ENCODE measurements around the gene PHKB.
"Not testable (repeated sequence)": the region's sequence is repeated elsewhere in the genome, so short reads cannot be mapped to it uniquely, and the experiment has no call there.

PHKB gene

DNA sequence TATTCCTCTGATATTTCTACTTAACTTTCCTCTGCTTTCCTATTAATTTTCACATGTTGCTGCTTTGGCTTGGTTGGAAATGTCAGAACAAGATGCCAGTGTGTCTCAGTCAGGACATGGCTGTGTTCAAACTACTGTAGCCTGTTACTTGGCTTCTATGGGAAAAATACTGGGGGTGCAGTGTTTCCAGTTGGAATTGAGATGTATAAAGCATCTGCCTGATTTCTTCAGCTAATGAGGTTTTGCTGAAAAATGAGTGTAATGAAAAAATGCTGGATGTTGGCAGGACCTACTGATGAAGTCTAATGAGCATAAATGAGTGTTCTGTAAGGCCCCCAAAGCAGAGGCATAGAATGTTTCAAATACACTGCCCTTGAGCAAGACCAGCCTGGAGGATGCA is 166.6 kb downstream of the PHKB start:
- DNase-seq, result no peak

DNA sequence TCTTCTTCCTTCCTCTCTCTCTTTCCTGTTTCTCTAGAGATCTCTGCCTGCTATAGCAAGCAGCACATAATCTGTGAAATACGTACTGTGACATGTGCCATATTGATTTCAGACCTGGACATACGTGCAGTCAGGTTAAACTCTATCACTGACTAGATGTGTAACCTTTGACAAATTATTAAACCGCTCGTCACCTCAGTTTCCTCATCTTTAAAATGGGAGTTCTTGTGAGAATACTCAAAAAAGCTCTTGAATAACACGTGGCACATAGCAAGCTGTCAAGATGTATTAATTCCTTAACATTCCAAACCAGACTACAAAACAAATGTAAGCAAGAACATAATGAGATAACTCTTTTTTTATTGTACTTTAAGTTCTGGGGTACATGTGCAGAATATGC is 170.0 kb downstream of the PHKB start:
- DNase-seq, result no peak

DNA sequence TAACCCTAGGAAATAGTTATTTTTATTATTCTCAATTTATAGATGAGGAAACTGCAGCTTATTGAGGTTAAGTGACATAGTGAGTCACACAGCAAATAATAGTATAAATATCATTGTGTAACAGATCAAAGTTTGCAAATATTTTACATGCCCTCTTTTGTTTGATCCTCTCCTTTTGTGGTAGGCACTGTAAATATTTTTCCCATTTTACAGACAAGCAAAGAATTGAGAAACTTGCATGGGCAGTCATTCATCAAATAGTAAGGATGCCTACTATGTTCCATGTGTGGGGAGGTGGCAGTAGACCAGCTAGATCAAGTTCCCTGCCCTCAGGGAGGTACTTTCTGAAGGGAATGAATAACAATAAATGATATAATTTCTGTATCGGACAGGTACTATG is 173.0 kb downstream of the PHKB start:
- DNase-seq, result no peak

DNA sequence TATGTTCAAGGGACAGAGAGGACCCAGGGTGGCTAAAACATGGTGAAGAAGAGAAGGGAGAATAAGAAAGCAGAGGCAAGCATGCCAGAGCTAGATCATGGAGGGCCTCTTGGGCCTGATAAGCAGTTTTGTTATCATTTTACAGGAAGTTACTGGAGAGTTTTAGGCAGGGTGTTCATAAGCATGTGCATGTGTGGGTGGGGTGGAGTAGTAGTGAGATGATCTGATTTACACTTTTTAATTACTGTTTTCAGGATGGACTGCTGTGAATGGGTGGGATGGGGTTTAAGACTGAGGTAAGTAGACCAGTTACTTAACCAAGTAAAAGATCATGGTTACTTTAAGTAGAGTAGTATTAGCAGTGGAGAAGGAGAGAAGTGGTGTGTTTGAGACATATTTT is 173.6 kb downstream of the PHKB start:
- no peak for DNase-seq

DNA sequence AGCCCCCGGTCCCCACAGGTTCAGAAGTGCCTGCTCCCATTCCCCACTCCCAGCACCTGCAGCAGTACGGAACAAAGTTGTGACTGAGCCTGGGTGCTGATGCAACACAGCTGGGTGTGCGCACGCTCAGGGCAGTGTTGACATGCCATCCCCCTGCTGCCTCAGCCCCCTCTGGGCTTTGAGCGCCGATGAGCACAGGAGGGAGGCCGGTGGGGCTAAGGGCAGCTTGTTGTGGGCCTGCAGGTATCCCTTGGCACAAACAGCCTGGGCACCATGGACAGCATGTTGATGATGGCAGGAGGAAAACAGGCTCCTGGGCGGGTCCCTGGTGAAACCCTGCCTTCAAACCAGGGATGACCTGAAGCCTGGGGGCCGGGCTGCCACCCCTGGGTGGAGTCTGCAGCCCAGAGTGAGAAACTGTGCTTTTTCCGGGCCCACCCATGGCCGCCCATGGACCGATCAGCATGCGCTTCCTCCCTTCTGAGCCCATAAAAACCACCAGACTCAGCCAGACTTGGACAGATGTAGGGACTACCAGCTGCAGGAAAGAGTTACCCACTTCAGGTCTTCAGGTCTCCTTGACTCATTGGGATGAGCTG is 175.5 kb downstream of the PHKB start:
- DNase-seq, result no peak

DNA sequence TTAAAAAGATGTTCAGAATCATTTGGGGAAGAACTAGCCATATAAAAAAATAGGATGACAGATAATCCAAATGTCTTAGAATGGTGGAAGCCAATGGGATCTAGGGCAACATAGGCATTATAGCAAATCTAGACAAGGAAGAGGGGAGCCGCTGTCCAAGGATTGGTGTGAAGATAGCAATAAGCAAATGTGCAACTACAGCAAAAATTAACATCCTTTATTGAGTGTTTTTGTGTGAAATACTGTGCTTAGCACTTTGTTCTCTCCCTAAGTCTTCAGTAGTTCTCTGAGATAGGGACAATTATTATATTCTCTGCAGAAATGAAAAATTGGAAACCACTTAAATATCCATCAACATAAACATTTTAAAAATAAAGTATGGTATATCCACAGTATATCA is 177.0 kb downstream of the PHKB start:
- DNase-seq, result no peak

DNA sequence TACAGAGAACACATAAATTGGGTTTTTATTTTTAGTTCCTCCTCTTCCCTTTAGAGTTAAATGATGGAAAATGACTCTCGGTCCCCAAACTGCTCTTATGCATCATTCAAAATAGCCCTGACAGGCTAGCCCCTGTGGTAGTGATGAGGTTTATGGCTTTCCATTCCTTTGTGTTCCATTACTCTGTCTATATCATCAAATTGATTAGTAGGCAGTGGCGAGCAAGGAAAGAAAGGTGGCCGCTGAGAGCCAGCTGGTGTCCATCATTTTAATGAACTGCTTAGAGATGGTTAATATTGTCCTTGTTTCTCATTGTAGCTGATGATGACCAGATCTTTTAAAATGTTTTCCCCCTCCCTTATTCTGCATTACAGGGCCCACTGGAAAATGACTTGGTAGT is 179.5 kb downstream of the PHKB start:
- no peak for DNase-seq

DNA sequence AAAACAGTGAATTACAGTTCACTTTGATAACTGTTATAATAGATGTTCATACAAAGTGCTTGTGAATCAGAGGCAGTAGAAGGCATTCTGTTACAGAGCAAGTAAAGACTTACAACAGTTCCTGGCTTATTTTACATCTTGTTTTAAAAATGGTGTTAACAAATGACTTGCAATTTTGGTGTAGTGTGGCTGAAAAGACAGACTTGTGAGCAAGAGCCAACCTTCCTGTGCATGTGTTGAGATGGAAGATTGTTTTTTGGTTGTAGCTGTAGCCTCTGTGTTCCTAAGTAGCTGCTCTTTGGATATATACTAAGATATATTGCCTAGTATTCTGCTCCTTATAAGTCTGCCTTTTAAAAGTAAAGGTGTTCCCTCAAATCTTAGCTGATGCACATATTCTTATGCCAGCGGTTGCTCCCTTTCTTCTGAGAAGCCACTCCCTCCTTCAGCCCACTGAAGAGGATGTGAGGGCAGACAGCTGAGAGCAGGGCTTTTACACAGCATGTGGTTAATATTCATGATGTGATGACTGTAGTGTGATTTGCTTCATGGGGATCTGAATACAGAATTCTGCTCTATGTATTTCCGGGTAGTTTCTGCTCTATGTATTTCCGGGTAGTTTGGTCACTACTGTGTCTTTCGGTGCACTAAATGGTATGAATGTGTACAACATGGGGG is 182.3 kb downstream of the PHKB start:
- DNase-seq, result no peak

DNA sequence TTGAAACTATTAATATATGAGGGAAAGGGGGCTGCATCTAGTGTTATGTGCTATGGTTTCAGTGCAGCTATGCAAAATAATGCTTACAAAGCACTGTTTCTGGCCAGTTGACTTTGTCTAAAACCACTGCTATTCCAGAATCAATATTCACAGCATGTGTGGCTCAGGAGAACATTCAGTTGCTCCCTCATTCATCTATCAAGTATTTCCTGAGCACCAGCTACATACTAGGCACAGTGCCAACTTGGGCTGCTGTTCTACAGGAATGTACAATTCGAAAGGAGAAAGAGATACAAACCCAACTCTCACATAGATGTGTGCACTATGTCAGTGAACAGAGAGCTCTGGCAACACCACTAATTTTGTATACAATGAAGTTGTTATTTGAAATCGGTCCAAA is 183.0 kb downstream of the PHKB start:
- DNase-seq, result no peak

DNA sequence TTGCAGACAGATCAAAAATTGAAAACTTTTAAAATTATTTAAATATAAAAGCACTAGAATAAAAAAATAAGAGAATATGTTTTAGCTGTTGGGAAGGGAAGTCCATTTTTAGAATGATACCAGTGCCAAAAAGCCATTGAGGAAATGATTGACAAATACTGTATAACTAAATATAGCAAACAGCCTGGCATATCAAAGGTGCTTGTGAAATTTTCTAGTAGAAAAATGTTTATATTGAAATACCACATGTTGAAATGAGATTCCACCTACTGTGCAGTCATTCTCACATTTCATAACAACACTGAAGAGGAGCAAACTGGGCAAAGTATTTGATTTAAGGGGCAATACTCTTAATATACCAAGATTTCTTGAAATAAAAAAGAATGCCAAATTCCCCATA is 183.5 kb downstream of the PHKB start:
- no peak for DNase-seq

DNA sequence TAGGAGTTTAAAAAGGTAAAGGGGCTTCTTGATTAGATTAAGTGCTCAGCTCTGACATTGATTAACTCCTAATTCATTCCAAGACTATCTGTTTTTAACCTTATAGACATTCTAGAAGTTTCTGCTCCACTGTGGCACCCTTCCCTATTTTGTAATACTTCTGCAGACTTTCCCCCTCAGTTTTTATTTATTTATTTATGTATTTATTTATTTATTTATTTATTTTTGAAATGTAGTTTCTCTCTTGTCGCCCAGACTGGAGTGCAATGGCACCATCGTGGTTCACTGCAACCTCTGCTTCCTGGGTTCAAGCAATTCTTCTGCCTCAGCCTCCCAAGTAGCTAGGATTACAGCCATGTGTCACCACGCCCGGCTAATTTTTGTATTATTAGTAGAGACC is 185.8 kb downstream of the PHKB start:
- no peak for DNase-seq

DNA sequence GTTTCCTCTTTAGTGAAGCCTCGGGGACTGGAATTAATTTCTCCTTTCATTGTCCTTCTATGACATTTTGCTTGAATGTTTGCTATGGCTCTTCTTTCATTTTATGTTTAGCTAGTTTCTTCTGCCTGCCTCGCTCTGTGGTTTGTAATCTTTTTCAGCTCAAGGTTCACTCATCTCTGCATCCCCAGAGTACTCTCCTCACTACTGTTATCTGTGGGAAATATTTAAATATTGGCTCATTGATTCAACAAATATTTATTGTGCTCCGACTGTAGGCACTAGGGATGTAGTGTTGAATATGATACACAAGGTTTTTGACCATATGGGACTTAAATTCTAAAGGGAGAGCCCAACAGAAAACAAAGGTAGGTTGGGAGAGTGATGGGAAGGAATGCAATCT is 195.9 kb downstream of the PHKB start:
- no peak for DNase-seq

DNA sequence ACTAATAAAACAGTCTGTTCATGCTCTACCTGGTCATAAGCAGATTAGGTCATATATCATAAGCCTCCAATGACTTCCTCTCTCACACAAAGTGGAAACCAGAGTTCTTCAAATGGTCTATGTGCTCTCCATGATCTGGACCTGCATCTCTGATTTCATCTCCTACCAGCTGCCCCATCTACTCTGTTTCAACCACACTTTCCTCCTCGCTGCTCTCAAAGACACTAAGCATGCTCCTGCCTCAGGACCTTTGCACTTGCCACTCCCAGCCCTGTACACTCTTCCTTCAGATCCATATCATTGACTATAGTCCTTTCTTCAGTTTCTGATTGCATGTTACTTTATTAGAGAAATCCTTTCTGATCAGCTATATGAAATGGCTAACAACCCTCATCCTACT is 196.8 kb downstream of the PHKB start:
- no peak for DNase-seq

DNA sequence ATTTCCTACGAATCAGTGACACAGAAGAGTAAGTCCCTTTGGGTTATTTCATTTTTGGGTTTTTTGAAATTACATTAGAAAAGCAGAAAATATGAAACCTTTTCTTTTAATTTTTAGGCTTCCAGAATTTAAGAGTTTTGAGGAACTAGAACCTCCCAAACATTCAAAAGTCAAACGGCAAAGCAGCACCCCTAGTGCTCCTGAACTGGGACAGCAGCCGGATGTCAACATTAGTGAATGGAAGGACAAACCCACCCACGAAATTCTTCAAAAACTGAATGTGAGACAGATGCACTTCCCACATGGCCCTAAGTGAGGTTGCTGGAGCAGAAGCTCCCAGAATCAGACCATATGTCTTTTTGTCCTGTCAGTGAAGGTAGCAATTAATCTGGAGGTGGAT is 199.4 kb downstream of the PHKB start:
- no peak for DNase-seq

DNA sequence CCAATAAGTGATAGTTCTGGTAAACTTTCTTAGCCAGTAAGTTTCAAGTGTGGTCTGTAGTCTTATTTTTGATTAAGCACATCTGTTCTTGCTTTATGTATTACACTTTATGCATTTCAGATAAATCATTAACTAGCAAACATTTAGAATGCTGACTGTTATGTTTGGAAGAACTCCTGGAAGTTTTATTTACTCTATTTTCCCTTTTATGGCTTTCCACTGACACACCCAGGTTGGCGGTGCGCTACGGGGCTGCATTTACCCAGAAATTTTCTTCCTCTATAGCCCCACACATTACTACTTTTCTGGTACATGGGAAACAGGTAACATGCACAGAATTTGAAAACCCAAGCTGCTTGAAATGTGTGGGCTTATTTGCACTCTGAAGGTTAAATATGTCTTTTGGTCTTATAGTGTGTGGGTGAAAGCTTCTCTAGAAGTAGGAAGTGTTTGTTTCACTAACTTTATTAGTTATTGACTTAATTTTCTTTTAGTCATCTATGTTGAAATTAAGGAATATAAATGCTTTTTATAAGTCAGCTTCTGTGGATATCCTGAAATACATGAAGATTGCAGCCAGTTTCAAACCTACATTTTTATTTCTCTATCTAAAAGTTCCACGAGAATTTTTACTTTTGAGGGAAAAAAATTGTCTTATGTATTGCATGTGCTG is 203.7 kb downstream of the PHKB start:
- DNase-seq, result no peak

DNA sequence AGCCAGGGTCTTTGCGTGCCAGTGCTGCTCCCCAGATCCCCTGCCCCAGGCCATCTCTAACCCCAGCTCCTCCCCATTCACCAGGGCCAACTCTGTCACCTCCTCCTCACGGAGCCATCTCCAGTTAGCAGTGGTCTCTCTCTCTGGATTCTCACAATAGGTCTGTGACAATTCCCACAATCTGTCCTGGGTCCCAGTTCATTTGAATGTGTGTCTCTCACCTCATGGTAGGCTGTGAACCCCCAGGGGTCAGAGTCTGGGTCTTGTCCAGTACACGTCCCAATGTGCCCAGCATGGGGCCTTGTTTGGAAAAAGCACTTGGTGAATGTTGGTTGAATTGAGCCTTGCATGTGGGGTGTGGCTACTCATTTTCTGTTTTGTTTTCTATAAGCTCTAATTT is 205.3 kb downstream of the PHKB start:
- no peak for DNase-seq

DNA sequence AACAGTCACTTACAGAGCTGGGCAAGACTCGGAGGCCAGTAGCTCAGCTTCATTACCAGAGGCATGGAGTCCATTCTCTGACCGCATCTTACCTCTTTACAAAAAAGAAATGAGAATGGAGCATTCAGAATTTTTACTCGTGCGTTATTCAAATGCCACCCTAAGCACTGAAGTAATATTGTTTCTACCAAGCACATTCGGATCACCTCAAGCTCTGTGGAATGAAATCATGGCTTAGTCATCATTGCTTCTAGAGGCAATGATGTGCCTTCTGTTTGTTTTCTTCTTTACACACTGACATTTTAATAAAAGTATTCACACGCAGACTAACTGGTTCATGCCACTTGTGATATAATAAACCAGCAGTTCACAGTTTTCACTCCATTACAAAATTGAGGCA is 206.8 kb downstream of the PHKB start:
- DNase-seq, result no peak

DNA sequence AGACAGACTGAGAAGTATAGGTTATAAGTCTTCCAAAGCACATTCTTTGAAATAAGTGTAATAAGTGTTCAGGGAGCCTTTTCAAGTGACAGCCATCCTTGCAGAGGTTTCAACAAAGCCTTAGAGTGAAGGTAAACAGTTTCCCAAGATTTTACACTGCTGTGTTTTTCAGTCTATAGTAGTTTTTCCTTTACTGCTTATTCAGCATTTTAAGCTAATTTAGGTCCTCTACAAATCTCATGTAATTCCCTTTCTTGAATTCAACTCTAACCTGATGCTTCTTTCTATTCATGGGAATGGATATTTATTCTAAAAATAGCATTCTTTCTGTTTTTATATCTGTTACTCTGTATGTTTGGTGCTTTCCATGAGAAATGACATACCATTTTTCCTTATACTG is 211.3 kb downstream of the PHKB start:
- DNase-seq, result no peak

DNA sequence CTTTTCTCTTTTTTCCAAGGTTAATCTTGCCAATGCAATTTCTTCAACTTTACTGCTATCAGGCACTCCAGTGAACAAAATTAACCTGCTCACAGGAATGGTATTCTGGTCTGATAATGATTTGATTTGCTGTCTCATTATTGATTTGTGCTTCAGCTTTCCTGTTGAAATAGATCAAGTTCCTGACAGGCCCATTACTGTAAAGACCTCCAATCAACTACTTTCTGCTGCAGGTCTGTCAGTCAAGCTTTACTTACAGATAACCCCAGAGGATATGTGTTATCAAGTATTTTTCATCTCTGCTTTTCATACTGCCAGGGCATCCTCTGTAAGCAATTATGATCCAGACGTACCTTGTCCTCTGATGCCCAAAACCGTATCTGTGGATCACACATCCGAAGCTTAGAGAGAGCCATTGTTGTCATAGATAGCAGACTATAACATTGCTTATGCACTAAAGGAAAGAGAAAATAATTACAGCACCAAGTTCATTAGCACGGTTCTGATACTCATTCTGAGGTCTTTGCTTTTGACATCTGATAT is 215.6 kb downstream of the PHKB start:
- no peak for DNase-seq

DNA sequence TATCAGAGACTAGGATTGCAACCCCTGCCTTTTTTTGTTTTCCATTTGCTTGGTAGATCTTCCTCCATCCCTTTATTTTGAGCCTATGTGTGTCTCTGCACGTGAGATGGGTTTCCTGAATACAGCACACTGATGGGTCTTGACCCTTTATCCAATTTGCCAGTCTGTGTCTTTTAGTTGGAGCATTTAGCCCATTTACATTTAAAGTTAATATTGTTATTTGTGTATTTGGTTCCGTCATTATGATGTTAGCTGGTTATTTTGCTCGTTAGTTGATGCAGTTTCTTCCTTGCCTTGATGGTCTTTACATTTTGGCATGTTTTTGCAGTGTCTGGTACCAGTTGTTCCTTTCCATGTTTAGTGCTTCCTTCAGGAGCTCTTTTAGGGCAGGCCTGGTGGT is 220.4 kb downstream of the PHKB start:
- not testable (repeated sequence) for DNase-seq

DNA sequence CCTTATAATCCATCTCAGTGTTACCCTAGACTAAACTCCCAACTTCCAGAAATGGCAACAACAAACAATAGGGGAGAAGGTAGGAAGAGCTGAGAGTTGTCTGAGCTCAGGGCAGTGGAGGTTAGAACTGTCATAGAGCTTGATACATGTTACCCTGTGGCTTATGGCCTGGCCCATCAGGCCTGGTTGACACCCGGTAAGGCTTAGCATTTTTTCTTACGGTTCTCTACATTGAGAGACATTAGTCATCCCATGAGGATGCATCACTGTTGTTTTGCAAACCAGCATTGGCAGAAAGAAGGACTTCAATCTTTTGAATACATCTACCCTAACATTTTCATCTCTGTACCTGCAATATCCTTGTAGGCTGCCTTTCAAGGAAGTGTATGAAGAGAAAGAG is 226.6 kb downstream of the PHKB start:
- no peak for DNase-seq

DNA sequence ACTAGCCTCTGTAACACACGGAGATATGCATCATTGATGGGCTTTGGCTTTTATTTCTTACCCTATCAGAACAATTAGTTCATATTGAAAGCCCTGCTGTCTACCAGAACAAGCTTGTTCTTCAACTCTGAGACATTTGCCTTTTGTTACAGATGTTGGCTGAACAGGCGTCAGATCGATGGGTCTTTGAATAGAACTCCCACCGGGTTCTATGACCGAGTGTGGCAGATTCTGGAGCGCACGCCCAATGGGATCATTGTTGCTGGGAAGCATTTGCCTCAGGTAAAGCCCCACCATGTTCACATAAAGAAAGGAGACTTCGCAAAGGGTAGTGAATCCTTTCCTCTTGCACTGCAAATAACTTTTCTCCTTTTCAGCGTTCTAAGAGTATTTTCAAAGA is 232.1 kb downstream of the PHKB start:
- DNase-seq, result no peak

DNA sequence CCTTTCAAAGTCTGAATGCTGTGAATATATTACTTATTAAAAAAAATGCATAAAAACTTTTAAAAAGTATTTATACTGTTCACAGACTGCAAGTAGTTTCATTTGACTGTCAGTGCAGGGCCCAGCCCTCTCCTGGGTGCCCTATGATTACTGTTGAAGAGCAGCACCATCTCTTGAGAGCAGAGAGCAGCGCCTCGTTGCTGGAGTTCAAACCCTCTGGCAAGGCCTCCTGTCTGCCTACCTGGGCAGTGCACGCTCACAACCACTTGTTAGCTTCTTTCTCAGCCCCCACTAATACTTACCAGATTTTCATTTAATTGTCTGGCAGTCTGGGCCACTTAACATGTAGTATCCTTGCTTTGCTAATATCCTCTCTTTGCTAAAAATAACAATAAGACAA is 233.4 kb downstream of the PHKB start:
- no peak for DNase-seq

DNA sequence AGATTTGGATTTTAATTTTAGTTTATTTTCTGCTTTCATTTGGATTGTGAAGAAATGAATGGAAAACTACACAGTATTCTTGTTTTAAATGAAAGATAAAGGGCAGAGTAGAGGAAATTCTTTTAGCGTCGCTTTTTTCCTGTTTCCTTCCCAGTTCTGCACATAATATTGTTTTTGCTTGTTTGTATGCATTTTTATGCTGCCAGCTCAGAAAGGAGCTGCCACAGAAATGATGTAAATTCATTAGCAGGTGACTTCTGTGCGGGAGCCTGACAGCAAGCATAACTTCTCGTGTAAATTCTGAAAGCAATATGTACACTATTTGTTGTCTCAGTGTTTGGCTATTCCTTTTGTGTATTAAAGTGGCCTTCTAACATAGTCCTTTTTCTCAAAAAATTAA is 234.6 kb downstream of the PHKB start:
- no peak for DNase-seq

DNA sequence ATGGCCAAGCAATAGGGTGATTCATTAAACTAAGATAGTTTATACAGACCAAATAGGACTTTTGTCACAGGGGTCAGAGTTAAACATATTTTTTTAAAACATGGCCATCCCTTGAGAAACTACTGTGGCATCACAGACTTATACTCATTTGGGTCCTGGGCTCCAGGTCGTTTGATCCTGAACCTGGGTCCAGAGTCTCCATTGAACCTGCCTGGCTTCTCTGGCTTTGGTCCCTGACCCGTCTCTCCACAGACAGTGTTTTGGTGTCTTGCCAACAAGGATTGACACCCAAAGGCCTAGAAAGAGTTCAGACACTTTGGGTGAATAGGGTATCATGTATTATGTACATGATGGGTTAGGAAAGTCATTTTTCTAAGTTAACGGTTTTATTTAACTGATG is 236.7 kb downstream of the PHKB start:
- no peak for DNase-seq

Measured in SHP77 treated with DMSO at 0.1 percent for 48 hours (cell line).